ENCODE results near the gene COL1A1.
A peak's percentile ranks its signal among the peaks of the same experiment; 100 is the strongest.

COL1A1 gene

GRCh38 chr17:50151937-50152547 is 49.4 kb downstream of the COL1A1 start:
- DNase-seq, result peak; percentile 78

GRCh38 chr17:50151041-50151936 is 50.1 kb downstream of the COL1A1 start:
- peak; percentile 96 for DNase-seq

GRCh38 chr17:50150354-50151040 is 50.9 kb downstream of the COL1A1 start, which contains the start of gene PPP1R9B:
Gene PPP1R9B (minus strand): TSS chr17:50150677. CDS start chr17:50150513, 164 bp downstream.
- peak; percentile 23 for DNase-seq

GRCh38 chr17:50149417-50150353 is 51.7 kb downstream of the COL1A1 start:
- DNase-seq, result peak; percentile 66

- DNase-seq, result no peak
These were observed 52.4 kb downstream of the COL1A1 start for GRCh38 chr17:50149091-50149416.

GRCh38 chr17:50148226-50149090 is 53.0 kb downstream of the COL1A1 start:
- peak; percentile 77 for DNase-seq

GRCh38 chr17:50147841-50148225 is 53.6 kb downstream of the COL1A1 start:
- no peak for DNase-seq

- DNase-seq, result no peak
These were observed 54.3 kb downstream of the COL1A1 start for GRCh38 chr17:50146927-50147665.

- DNase-seq, result peak; percentile 34
These were observed 55.1 kb downstream of the COL1A1 start for GRCh38 chr17:50146230-50146926.

GRCh38 chr17:50145532-50146229 is 55.8 kb downstream of the COL1A1 start:
- no peak for DNase-seq

GRCh38 chr17:50144845-50145531 is 56.4 kb downstream of the COL1A1 start:
- DNase-seq, result no peak

GRCh38 chr17:50144355-50144754 is 57.1 kb downstream of the COL1A1 start:
- no peak for DNase-seq

- no peak for DNase-seq
These were observed 57.8 kb downstream of the COL1A1 start for GRCh38 chr17:50143461-50144176.

- DNase-seq, result no peak
These were observed 59.7 kb downstream of the COL1A1 start for GRCh38 chr17:50141745-50142110.

GRCh38 chr17:50141026-50141744 is 60.2 kb downstream of the COL1A1 start:
- no peak for DNase-seq

- peak; percentile 86 for DNase-seq
These were observed 61.2 kb downstream of the COL1A1 start for GRCh38 chr17:50139950-50140885.

Measured in activated CD4-positive, alpha-beta T cell treated with anti-CD3 and anti-CD28 coated beads, Interleukin-10, Interleukin-2, amounts not matched to agents 100 ng/mL and 50 ng/mL, durations not matched to agents 16 hours and 8 hours (primary cell).